Measurements from ENCODE around the gene PCCA. TPM values are rescaled to one million over a fixed set of nuclear protein-coding genes. Genes with fewer than 3 reads are reported as not detected.
"Not testable (repeated sequence)": the region's sequence is repeated elsewhere in the genome, so short reads cannot be mapped to it uniquely, and the experiment has no call there.

Gene PCCA
- total RNA-seq, 1 donor from 2014 or later = 6.4 TPM

GRCh38 chr13:100138859-100139491 is 50.1 kb downstream of the PCCA start:
- intact Hi-C loops (cut with micrococcal nuclease) = loop anchor here (10.0 kb wide), 1 partner anchor 66 kb away; no protein-coding TSS in a partner anchor
- no peaks in the 10 kb centered on the region for H3K27me3 Mint-ChIP-seq
- H3K9me3 Mint-ChIP-seq = no peaks in the 10 kb centered on the region
- peaks cover 4% of the 10 kb centered on the region for H3K36me3 Mint-ChIP-seq (ENCODE audit: low read depth)
- H3K4me3 Mint-ChIP-seq = no peak overlapping the region
- no peak for DNase-seq
- no peak overlapping the region for H3K27ac Mint-ChIP-seq
- H3K4me1 Mint-ChIP-seq = peaks cover 11% of the 10 kb centered on the region

GRCh38 chr13:100139817-100140216 is 50.9 kb downstream of the PCCA start:
- Mint-ChIP-seq H3K27ac (no peak overlapping the region), H3K4me3 (no peak overlapping the region), H3K27me3 (no peaks in the 10 kb centered on the region), H3K9me3 (no peaks in the 10 kb centered on the region), H3K36me3 (ENCODE audit: low read depth) (peaks cover 4% of the 10 kb centered on the region), H3K4me1 (peaks cover 11% of the 10 kb centered on the region)
- intact Hi-C loops (cut with micrococcal nuclease) = loop anchor here (10.0 kb wide), 1 partner anchor 65 kb away; no protein-coding TSS in a partner anchor
- no peak for DNase-seq

- H3K36me3 Mint-ChIP-seq (ENCODE audit: low read depth) = peaks cover 6% of the 10 kb centered on the region
- H3K27ac Mint-ChIP-seq = no peak overlapping the region
- no peaks in the 10 kb centered on the region for H3K27me3 Mint-ChIP-seq
- no peaks in the 10 kb centered on the region for H3K9me3 Mint-ChIP-seq
- no peak for DNase-seq
- intact Hi-C loops (cut with micrococcal nuclease) = no loop called here
- peaks cover 11% of the 10 kb centered on the region for H3K4me1 Mint-ChIP-seq
- no peak overlapping the region for H3K4me3 Mint-ChIP-seq
These were observed 51.5 kb downstream of the PCCA start for GRCh38 chr13:100140441-100140840.

GRCh38 chr13:100141461-100141961 is 52.6 kb downstream of the PCCA start:
- intact Hi-C loops (cut with micrococcal nuclease); H3K27me3 Mint-ChIP-seq; H3K27ac Mint-ChIP-seq; DNase-seq; H3K4me3 Mint-ChIP-seq; H3K9me3 Mint-ChIP-seq; H3K36me3 Mint-ChIP-seq (ENCODE audit: low read depth): not testable (repeated sequence)
- H3K4me1 Mint-ChIP-seq = peaks cover 11% of the 10 kb centered on the region

- DNase-seq = no peak
- Mint-ChIP-seq H3K4me3 (no peak overlapping the region), H3K9me3 (no peaks in the 10 kb centered on the region), H3K4me1 (no peaks in the 10 kb centered on the region), H3K27ac (no peak overlapping the region), H3K36me3 (ENCODE audit: low read depth) (peaks cover 4% of the 10 kb centered on the region), H3K27me3 (no peaks in the 10 kb centered on the region)
- intact Hi-C loops (cut with micrococcal nuclease) = no loop called here
These were observed 57.6 kb downstream of the PCCA start for GRCh38 chr13:100146534-100146933.

GRCh38 chr13:100147825-100148224 is 58.9 kb downstream of the PCCA start:
- Mint-ChIP-seq H3K36me3 (ENCODE audit: low read depth) (peaks cover 4% of the 10 kb centered on the region), H3K9me3 (no peaks in the 10 kb centered on the region), H3K27ac (no peak overlapping the region), H3K4me3 (no peak overlapping the region), H3K27me3 (no peaks in the 10 kb centered on the region), H3K4me1 (no peaks in the 10 kb centered on the region)
- no peak for DNase-seq
- intact Hi-C loops (cut with micrococcal nuclease) = no loop called here

GRCh38 chr13:100148422-100148821 is 59.5 kb downstream of the PCCA start:
- DNase-seq = no peak
- Mint-ChIP-seq H3K27me3 (no peaks in the 10 kb centered on the region), H3K9me3 (no peaks in the 10 kb centered on the region), H3K36me3 (ENCODE audit: low read depth) (peaks cover 3% of the 10 kb centered on the region), H3K4me3 (no peak overlapping the region), H3K27ac (no peak overlapping the region), H3K4me1 (no peaks in the 10 kb centered on the region)
- intact Hi-C loops (cut with micrococcal nuclease) = no loop called here

- Mint-ChIP-seq H3K36me3 (ENCODE audit: low read depth) (peaks cover 3% of the 10 kb centered on the region), H3K27me3 (no peaks in the 10 kb centered on the region), H3K9me3 (no peaks in the 10 kb centered on the region), H3K4me1 (no peaks in the 10 kb centered on the region), H3K27ac (no peak overlapping the region), H3K4me3 (no peak overlapping the region)
- intact Hi-C loops (cut with micrococcal nuclease) = no loop called here
- no peak for DNase-seq
These were observed 60.5 kb downstream of the PCCA start for GRCh38 chr13:100149389-100149788.

- H3K9me3 Mint-ChIP-seq; H3K27me3 Mint-ChIP-seq; H3K4me3 Mint-ChIP-seq; H3K4me1 Mint-ChIP-seq; DNase-seq; intact Hi-C loops (cut with micrococcal nuclease); H3K27ac Mint-ChIP-seq; H3K36me3 Mint-ChIP-seq (ENCODE audit: low read depth): not testable (repeated sequence)
These were observed 61.8 kb downstream of the PCCA start for GRCh38 chr13:100150711-100151110.

GRCh38 chr13:100154842-100155416 is 66.0 kb downstream of the PCCA start:
- Mint-ChIP-seq H3K9me3 (no peaks in the 10 kb centered on the region), H3K36me3 (ENCODE audit: low read depth) (peaks cover 3% of the 10 kb centered on the region), H3K27ac (no peak overlapping the region), H3K27me3 (no peaks in the 10 kb centered on the region), H3K4me1 (peaks cover 8% of the 10 kb centered on the region), H3K4me3 (no peak overlapping the region)
- intact Hi-C loops (cut with micrococcal nuclease) = no loop called here
- no peak for DNase-seq

- no peak overlapping the region for H3K27ac Mint-ChIP-seq
- peaks cover 8% of the 10 kb centered on the region for H3K4me1 Mint-ChIP-seq
These were observed 67.9 kb downstream of the PCCA start for GRCh38 chr13:100156788-100157187.

GRCh38 chr13:100158569-100158968 is 69.7 kb downstream of the PCCA start:
- intact Hi-C loops (cut with micrococcal nuclease) = no loop called here
- Mint-ChIP-seq H3K4me3 (no peak overlapping the region), H3K9me3 (no peaks in the 10 kb centered on the region), H3K4me1 (peaks cover 8% of the 10 kb centered on the region), H3K27ac (no peak overlapping the region), H3K36me3 (ENCODE audit: low read depth) (peaks cover 3% of the 10 kb centered on the region), H3K27me3 (no peaks in the 10 kb centered on the region)
- no peak for DNase-seq

More at GRCh38 chr13:100156788-100157187, 67.9 kb downstream of the PCCA start:
- Mint-ChIP-seq H3K4me3 (no peak overlapping the region), H3K36me3 (ENCODE audit: low read depth) (peaks cover 3% of the 10 kb centered on the region), H3K27me3 (no peaks in the 10 kb centered on the region), H3K9me3 (no peaks in the 10 kb centered on the region)
- DNase-seq = no peak
- intact Hi-C loops (cut with micrococcal nuclease) = no loop called here

GRCh38 chr13:100159584-100159983 is 70.7 kb downstream of the PCCA start:
- peaks cover 8% of the 10 kb centered on the region for H3K4me1 Mint-ChIP-seq
- H3K9me3 Mint-ChIP-seq = no peaks in the 10 kb centered on the region
- no peak overlapping the region for H3K4me3 Mint-ChIP-seq
- no peak overlapping the region for H3K27ac Mint-ChIP-seq
- H3K27me3 Mint-ChIP-seq = no peaks in the 10 kb centered on the region
- DNase-seq = no peak
- intact Hi-C loops (cut with micrococcal nuclease) = no loop called here
- H3K36me3 Mint-ChIP-seq (ENCODE audit: low read depth) = peaks cover 3% of the 10 kb centered on the region

GRCh38 chr13:100160450-100160849 is 71.6 kb downstream of the PCCA start:
- H3K4me3 Mint-ChIP-seq = no peak overlapping the region
- no peaks in the 10 kb centered on the region for H3K9me3 Mint-ChIP-seq
- H3K27ac Mint-ChIP-seq = no peak overlapping the region
- peaks cover 3% of the 10 kb centered on the region for H3K36me3 Mint-ChIP-seq (ENCODE audit: low read depth)
- no peak for DNase-seq
- intact Hi-C loops (cut with micrococcal nuclease) = no loop called here
- peaks cover 8% of the 10 kb centered on the region for H3K4me1 Mint-ChIP-seq
- no peaks in the 10 kb centered on the region for H3K27me3 Mint-ChIP-seq
